ENCODE data around the gene MPHOSPH9. TPM values are rescaled to one million over a fixed set of nuclear protein-coding genes. Genes with fewer than 3 reads are reported as not detected.

Gene MPHOSPH9
- total and polyA plus RNA-seq, 2 donors (not counting 3 experiments of a cell fraction or from before 2014, with no cell fraction given): 7.8 to 42.4 TPM

- DNase-seq (ENCODE audit: low read depth, low spot score): no peak
- no peak overlapping the region for H2AFZ ChIP-seq (ENCODE audit: low read depth, low read length)
- H3K27ac ChIP-seq (ENCODE audit: insufficient read depth, low read depth, low read length): no peak overlapping the region
- intact Hi-C loops (cut with micrococcal nuclease): loop anchor here (5.0 kb wide), 1 partner anchor 56 kb away; no protein-coding TSS in a partner anchor
- H3K4me1 ChIP-seq (ENCODE audit: control insufficient read depth, extremely low read depth, insufficient read depth, low read length): peaks cover 29% of the 10 kb centered on the region
- dilution Hi-C loops (cut with MboI; ENCODE audit: extremely low pct_ligation_motif_present, low sequenced_read_pairs): no loop called here
- H3K9me1 ChIP-seq (replicated peaks; ENCODE audit: control insufficient read depth, extremely low read depth, insufficient read depth, low read length): no peaks in the 10 kb centered on the region
- H3K4me3 ChIP-seq (replicated peaks in 1 of 3; ENCODE audit: insufficient read depth in 1 of 3, low read depth in 1 of 3, low read length in 3 of 3): no peak overlapping the region
- ChIA-PET POLR2A (interaction anchor here (0.8 kb wide), 1 partner anchor 89 kb away, joined by 3 read pairs; no protein-coding TSS in a partner anchor), CTCF (interaction anchor here (0.7 to 3.1 kb wide), 3 partner anchors 17 to 100 kb away, joined by 3 to 18 read pairs (median 4); no protein-coding TSS in a partner anchor)
- no peaks in the 10 kb centered on the region for H4K20me1 ChIP-seq (replicated peaks; ENCODE audit: control insufficient read depth, extremely low read depth, insufficient read depth, low read length)
- no peak overlapping the region for H3K9ac ChIP-seq (replicated peaks; ENCODE audit: extremely low read depth, insufficient read depth, low read length)
- no peak for TF ChIP-seq CTCF (IDR thresholded peaks at IDR 0.05; ENCODE audit: extremely low read depth in 1 of 2, insufficient read depth in 1 of 2, low read depth in 1 of 2, low read length in 2 of 2)
- TF ChIP-seq POLR2A (IDR thresholded peaks at IDR 0.05; ENCODE audit: low read depth, low read length): no peak
- no peak for TF ChIP-seq FOS (IDR thresholded peaks at IDR 0.05; ENCODE audit: borderline replicate concordance, insufficient read depth, low read length)
- TF ChIP-seq MAX (IDR thresholded peaks at IDR 0.05; ENCODE audit: insufficient read depth, insufficient read length): no peak
- TF ChIP-seq GATA2 (IDR thresholded peaks at IDR 0.05; ENCODE audit: insufficient read depth, insufficient read length, low read depth, low read length): no peak
- TF ChIP-seq JUN (IDR thresholded peaks at IDR 0.05; ENCODE audit: borderline replicate concordance, insufficient read depth, insufficient read length, low read depth): no peak
- H3K27me3 ChIP-seq (ENCODE audit: control insufficient read depth in 2 of 2, insufficient read depth in 2 of 2, low read length in 2 of 2): no peaks in the 10 kb centered on the region
- no peak for FAIRE-seq
- H3K36me3 ChIP-seq (ENCODE audit: control insufficient read depth in 2 of 2, extremely low read depth in 1 of 2, insufficient read depth in 2 of 2, low read length in 2 of 2): no peaks in the 10 kb centered on the region
- H3K79me2 ChIP-seq (ENCODE audit: control insufficient read depth, insufficient read depth, low read length): peaks cover 29% of the 10 kb centered on the region
- no peak overlapping the region for H3K4me2 ChIP-seq (ENCODE audit: insufficient read depth, low read length)
- no peaks in the 10 kb centered on the region for H3K9me3 ChIP-seq (replicated peaks; ENCODE audit: control insufficient read depth, insufficient read depth, low read length)
- BruUV-seq (replicated peaks): no TSS peak
Measured at GRCh38 chr12:123142921-123143735, 89.8 kb downstream of the MPHOSPH9 start.
